ENCODE results near the gene ZER1. TPM values are rescaled to one million over a fixed set of nuclear protein-coding genes. Genes with fewer than 3 reads are reported as not detected.

Gene ZER1
- total RNA-seq, 2 experiments from 2014 or later = 14.9 to 17.8 TPM

- ATAC-seq (no peak), DNase-seq (no peak)
- TF ChIP-seq, protein P1, sequence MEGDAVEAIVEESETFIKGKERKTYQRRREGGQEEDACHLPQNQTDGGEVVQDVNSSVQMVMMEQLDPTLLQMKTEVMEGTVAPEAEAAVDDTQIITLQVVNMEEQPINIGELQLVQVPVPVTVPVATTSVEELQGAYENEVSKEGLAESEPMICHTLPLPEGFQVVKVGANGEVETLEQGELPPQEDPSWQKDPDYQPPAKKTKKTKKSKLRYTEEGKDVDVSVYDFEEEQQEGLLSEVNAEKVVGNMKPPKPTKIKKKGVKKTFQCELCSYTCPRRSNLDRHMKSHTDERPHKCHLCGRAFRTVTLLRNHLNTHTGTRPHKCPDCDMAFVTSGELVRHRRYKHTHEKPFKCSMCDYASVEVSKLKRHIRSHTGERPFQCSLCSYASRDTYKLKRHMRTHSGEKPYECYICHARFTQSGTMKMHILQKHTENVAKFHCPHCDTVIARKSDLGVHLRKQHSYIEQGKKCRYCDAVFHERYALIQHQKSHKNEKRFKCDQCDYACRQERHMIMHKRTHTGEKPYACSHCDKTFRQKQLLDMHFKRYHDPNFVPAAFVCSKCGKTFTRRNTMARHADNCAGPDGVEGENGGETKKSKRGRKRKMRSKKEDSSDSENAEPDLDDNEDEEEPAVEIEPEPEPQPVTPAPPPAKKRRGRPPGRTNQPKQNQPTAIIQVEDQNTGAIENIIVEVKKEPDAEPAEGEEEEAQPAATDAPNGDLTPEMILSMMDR (IDR thresholded peaks at IDR 0.05) = no peak
- ChIA-PET CTCF (interaction anchor here (0.6 to 1.1 kb wide), 2 partner anchors 112 kb away, joined by 3 read pairs; no protein-coding TSS in a partner anchor), POLR2A (no interaction called here)
- no peak overlapping the region for H3K27ac Mint-ChIP-seq
- no peak overlapping the region for H3K4me3 Mint-ChIP-seq
- intact Hi-C loops (cut with micrococcal nuclease) = no loop called here
- no peaks in the 10 kb centered on the region for H3K4me1 Mint-ChIP-seq (ENCODE audit: low read depth)
- no peaks in the 10 kb centered on the region for H3K36me3 Mint-ChIP-seq (ENCODE audit: low read depth)
- no peaks in the 10 kb centered on the region for H3K9me3 Mint-ChIP-seq
- no peaks in the 10 kb centered on the region for H3K27me3 Mint-ChIP-seq
These were observed 20.7 kb downstream of the ZER1 start for GRCh38 chr9:128750926-128751595.

- ATAC-seq (no peak), DNase-seq (no peak)
- TF ChIP-seq, protein P1 (IDR thresholded peaks at IDR 0.05) = no peak
- intact Hi-C loops (cut with micrococcal nuclease) = no loop called here
- no peak overlapping the region for H3K4me3 Mint-ChIP-seq
- no peaks in the 10 kb centered on the region for H3K27me3 Mint-ChIP-seq
- POLR2A ChIA-PET = no interaction called here
- no peaks in the 10 kb centered on the region for H3K4me1 Mint-ChIP-seq (ENCODE audit: low read depth)
- H3K9me3 Mint-ChIP-seq = no peaks in the 10 kb centered on the region
- no peaks in the 10 kb centered on the region for H3K36me3 Mint-ChIP-seq (ENCODE audit: low read depth)
- no peak overlapping the region for H3K27ac Mint-ChIP-seq
- CTCF ChIA-PET = no interaction called here
These were observed 24.5 kb downstream of the ZER1 start for GRCh38 chr9:128747241-128747640.

GRCh38 chr9:128743421-128743820, 28.3 kb downstream of the ZER1 start:
- no peaks in the 10 kb centered on the region for H3K27me3 Mint-ChIP-seq
- ATAC-seq (no peak), DNase-seq (no peak)
- CTCF ChIA-PET = no interaction called here
- POLR2A ChIA-PET = interaction anchor here (1.3 kb wide), 1 partner anchor 10 kb away, joined by 3 read pairs; no protein-coding TSS in a partner anchor
- H3K27ac Mint-ChIP-seq = no peak overlapping the region
- H3K4me3 Mint-ChIP-seq = no peak overlapping the region
- intact Hi-C loops (cut with micrococcal nuclease) = no loop called here
- no peaks in the 10 kb centered on the region for H3K4me1 Mint-ChIP-seq (ENCODE audit: low read depth)
- no peaks in the 10 kb centered on the region for H3K9me3 Mint-ChIP-seq
- TF ChIP-seq, protein P1 (IDR thresholded peaks at IDR 0.05) = no peak
- H3K36me3 Mint-ChIP-seq (ENCODE audit: low read depth) = peaks cover 4% of the 10 kb centered on the region

DNA sequence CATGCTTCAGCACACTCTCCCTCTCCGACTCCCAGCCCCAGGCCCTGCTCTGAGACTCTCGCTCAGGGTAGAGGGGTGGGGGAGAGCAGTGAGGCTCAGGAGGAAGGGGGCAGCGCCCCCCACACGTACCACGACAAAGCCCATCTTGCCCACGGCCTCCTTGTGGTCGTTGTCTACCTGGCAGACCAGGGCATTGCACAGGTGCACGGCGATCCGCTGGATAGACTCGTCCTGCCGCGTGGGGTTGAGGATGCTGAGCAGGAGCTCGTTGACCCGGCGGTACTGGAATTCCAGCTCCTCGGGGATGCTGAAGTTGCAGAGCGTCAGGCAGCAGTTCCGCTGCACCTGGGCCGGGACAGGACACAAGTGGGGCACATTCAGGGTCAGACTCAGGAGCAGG, 29.3 kb downstream of the ZER1 start:
- ChIA-PET POLR2A (interaction anchor here (0.6 to 1.3 kb wide), 2 partner anchors 9 to 25 kb away, joined by 3 read pairs; no protein-coding TSS in a partner anchor), CTCF (no interaction called here)
- TF ChIP-seq, protein P1 (IDR thresholded peaks at IDR 0.05) = no peak
- intact Hi-C loops (cut with micrococcal nuclease) = no loop called here
- Mint-ChIP-seq H3K27ac (no peak overlapping the region), H3K4me3 (no peak overlapping the region), H3K36me3 (ENCODE audit: low read depth) (peaks cover 4% of the 10 kb centered on the region), H3K9me3 (no peaks in the 10 kb centered on the region), H3K4me1 (ENCODE audit: low read depth) (no peaks in the 10 kb centered on the region), H3K27me3 (no peaks in the 10 kb centered on the region)
- DNase-seq (no peak), ATAC-seq (no peak)

DNA sequence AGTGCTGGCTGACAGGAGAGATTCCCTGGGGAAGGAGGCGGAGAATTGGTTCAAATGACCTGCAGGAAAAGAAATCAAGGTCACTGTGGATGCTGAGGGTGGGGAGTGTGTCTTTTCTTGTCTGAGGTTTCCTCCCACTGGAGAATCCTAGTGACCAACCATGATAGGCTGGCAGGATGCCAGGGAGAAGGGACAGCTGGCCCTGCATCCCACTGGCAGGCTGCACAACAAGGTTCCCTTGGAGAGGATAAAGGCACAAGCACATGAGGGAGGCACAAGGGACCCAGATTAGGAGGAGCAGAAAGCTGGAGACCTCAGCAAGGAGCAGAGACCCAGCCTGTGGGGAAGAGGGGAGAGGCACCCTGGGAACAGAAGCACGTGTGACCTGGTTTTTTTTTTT, 36.4 kb downstream of the ZER1 start:
- ATAC-seq = no peak
- POLR2A ChIA-PET = interaction anchor here (2.0 kb wide), 1 partner anchor 11 kb away, joined by 7 read pairs; the partner anchor contains the start of gene ZDHHC12
- Mint-ChIP-seq H3K9me3 (no peaks in the 10 kb centered on the region), H3K27me3 (no peaks in the 10 kb centered on the region), H3K4me3 (no peak overlapping the region), H3K27ac (no peak overlapping the region), H3K36me3 (ENCODE audit: low read depth) (peaks cover 8% of the 10 kb centered on the region), H3K4me1 (ENCODE audit: low read depth) (peaks cover 4% of the 10 kb centered on the region)
- TF ChIP-seq, protein P1 (IDR thresholded peaks at IDR 0.05) = no peak
- no peak for DNase-seq
- intact Hi-C loops (cut with micrococcal nuclease) = no loop called here
- CTCF ChIA-PET = no interaction called here
